Bone marrow (tissue), 2 donors: ENCODE measurements around the gene C13orf46.

ENCODE experiments used
- DNase-seq, 2 donors: peaks; one replicate each; lab custom pipeline; 2025; lab: John Stamatoyannopoulos, UW

The C13orf46 gene

DNA sequence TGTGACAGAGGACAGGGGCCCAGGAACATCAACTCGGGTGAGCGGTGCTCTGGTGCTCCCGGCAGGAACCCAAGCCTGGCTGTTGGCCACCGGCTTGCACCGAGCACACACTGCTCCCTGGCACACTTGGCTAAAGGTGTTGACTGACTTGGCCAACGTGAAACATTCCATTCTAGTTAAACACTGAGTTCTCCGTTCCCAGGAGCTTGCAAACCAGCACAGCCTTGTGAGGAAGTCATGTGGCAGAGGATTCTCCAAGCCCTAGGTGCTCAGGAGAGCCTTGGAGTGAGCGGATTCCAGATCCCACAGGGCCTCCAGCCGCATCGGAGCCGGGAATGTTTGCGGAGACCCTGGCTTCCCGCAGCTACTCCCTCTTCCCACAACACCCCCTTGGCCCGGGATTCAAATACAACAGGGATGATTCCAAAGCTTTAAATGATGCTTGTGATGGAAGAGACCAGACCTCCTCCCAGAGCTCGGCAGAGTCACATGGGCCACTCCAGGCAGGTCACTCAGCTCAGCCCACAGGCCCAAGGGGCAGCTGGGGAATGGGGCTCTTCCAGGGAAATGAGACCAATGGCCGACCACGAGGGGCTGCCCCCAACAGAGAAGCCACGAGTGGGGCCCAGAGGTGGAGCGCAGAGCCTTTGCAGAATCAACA, 2.9 kb downstream of the C13orf46 start:
- no peak for DNase-seq

DNA sequence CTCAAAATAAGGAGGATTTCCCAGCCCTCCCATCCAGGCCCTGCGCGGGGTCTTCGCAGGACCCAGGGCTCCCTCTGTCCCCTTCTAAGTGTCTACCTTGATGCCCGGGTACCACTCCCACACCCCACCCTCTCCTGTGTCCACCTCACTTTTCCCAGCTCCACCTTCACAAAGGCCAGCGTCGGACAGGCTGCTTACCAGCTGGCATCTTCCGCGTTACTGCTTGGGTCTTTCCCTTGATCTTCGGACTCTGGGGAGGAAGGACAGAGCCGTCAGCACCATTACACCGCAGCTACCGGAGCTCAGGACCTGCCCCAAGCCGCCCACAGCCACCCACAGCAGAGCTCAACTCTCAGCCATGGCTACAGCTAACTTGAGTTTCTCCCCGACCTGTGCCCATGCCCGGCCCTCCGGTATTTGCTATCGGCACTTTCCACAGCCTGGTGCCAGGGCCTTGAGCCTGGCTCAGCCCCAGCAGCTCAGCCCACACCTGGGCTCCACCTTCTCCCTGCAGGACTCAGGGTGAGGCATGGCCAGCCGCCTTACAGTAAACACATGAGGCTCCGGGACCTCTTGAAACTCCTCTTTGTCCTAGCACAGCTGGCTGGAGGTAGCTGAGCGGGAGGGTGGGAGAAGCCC, 3.8 kb downstream of the C13orf46 start:
- DNase-seq, result no peak

DNA sequence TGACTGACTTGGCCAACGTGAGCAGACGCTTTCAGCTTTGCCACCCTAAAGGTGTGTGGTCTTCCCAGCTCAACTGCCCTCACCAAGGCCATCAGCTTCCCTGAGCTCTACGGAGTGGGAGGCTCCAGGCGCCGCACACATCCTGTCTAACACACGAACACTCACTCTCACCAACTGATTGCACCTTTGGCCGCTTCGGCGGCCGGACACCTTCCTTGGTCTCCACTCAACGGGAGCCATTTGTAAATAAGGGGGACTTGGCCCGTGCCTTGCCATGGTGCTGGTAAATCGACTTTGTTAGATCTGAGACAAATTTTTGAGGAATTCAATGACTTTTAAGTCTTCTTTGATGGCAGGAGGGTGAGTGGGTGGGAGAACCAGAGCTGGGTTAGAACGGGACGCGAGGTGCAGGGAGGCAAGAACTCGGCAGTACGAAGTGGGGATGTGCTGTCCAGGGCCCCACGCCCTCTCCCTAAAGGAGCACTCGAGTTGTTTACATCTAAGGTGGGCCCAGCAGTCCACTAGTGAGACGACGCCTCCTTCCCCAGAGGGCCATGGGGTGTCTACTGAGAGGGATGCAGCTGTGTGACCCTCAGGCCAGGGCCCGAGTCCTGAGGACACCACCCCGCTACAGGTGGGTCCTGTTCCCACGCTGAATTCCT, 4.4 kb downstream of the C13orf46 start:
- DNase-seq, result no peak

DNA sequence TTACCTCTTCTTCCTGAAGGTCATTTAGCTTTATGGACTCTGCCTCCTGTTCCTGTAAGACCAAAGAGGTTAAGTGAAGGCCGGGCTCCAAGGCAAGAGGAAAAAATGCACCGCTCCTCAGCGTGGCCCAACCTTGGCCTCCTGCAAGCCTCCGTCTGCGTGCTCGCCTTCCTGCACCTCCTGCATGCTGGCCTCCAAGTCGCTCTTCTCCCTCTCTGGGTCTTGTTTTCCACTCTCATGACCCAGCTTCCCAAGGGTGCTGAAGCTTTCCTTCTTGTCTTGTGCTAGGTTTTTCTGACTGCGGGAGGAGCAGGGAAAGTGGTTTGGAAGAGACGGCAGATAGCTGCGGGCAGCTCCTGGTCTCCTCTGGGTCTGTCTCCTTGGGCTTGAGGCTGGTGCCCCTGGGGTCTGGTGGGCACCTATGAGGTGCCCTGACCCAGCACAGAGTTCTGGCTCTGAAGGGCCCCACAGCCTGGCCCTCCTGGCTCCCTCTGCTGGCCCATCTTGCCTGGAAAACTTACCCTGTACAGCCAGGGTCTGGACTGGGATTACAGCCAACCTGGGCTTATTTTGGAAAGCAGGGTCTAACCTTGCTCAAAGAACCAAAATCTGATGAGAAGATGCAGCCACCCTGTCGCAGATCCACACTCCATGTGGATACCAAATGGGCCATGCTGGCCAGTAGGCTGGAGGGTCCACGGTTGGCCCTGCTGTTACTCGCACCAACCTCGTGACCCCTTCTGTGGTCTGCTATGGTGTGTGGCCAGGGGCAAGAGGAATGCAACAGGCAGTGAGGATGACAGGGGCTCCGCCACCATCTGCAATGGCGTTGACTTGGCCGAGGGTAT, 5.2 kb downstream of the C13orf46 start:
- no peak for DNase-seq

DNA sequence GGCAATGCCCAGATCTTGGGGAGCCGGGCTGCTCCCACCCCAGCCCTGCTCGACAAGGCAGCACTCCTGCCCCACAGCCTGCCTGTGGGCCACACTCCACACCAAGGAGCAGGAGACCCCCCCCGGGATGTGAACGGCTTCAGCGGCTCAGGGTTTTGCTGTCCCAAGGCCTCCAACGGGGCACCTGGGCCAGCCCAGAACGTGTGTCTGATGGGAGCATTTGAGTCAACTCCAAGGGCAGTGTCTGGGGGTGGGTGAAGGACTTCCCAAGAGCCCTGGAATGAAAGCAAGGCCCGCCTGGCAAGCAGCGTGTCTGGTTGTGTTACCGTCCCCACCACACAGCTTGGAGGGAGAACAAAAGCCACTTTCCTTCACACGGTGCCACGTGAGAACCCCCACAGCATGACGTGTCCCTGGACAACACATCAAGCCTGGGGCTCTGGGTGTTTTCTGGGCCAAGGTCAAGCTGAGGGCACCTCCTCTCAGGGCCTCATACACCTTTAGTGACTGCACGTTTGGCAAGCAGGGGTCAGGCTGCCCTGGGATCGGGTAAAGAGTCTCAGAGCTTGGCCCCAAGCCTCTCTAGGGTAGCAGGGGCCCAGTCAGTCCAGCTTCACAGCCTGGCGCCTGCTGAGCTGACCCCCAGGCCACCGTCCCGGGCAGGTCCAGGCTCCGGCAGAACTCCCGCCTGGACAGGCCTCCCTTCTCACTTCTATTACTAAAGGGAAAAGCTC, 6.0 kb downstream of the C13orf46 start:
- DNase-seq, result no peak

DNA sequence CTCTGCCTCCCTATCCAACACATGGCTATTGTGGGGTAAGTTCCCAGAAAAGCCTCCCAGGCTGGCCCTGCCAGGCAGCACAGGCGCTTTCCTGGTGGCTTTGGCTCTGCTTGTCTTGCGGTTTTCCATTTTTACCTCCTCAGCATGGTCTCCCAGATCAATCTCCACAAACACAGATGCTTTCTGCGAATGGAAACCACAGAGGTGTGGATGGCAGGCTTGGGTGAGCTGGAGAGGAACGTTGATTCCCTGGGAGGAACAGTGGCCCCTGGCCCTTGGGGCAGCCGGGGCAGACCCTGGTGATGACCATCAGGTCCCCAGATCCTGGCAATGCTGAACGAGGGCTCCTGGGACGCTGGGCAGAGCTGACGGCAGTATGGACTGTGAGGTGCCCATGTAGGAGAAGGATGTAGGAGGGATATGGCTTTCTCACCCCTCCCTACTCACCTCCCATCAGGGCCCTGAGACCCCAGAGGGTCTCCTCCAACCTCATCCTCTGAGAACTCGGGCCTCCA, 6.6 kb downstream of the C13orf46 start:
- no peak for DNase-seq

DNA sequence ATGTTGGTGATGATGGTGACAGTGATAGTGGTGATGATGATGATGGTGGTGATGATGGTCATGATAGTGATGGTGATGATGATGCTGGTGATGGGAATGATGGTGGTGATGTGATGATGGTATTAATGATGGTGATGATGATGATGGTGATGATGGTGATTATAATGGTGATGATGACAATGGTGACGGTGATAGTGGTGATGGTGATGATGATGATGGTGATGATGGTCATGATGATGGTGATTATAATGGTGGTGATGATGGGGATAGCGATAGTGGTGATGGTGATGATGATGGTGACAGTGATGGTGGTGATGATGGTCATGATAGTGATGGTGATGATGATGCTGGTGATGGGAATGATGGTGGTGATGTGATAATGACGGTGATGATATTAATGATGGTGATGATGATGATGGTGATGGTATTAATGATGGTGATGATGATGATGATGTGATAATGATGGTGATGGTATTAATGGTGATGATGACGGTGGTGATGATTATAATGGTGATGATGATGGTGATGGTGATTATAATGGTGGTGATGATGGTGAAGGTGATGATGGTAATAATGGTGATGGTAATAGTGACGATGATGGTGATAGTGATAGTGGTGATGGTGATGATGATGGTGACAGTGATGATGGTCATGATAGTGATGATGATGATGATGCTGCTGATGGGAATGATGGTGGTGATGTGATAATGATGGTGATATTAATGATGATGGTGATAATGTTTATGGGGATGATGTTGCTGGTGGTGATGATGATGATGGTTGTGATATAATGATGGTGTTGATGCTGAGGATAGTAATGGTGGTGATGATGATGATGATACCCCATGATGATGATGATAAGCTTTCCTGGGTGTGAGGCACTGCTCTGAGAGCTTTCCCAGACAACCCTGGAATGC, 7.7 kb downstream of the C13orf46 start:
- no peak for DNase-seq

DNA sequence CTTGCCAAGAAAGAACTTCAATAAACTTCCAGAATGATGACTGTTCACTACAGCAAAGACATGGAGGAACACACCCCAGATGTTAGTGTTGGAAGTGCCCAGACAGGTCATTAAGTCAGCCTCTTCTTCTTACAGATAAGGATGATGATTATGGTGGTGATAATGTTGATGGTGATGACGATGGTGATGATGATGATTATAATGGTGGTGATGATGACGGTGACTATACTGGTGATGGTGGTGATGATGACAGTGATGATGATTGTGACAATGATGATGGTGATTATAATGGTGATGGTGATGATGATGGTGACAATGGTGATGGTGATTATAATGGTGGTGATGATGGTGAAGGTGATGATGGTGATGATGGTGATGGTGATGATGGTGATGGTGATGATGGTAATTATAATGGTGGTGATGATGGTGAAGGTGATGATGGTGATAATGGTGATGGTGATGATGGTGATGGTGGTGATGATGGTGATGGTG, 8.4 kb downstream of the C13orf46 start:
- DNase-seq, result no peak

DNA sequence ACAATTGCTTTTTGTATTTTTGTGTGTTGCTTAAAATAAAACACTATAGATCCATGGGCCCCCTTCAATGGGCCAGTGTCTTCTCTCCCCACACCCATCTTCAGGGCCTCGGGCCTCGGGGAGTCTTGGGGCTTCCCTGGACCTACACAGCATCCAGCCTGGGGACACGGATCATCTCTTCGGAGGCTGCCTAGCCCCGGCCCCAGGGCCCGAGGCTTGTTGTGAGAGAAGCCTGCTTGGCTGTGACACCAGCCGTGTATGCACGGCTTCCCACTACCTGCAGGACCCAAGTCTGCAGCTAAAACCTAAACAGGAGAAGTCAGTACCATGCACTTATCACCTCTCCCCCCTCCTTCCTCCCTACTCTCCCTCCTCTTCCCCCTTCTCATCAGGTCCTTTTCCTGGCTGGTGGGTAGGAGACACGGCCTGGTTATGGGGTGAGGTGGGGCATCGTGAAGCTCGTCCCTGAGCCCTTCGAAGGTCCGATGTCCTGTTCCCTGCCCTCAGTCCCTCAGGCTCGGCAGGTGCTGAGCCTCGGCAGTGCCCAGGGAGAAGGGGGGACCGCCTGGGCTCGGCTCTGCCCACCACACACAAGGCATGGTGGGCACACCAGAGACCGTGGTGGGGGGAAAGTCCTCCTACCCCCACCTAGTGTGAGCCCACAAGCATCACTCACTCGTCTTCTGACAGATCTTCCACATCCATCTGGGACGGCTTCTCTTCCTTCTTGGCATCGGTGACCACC, 9.5 kb downstream of the C13orf46 start:
- DNase-seq, result no peak

DNA sequence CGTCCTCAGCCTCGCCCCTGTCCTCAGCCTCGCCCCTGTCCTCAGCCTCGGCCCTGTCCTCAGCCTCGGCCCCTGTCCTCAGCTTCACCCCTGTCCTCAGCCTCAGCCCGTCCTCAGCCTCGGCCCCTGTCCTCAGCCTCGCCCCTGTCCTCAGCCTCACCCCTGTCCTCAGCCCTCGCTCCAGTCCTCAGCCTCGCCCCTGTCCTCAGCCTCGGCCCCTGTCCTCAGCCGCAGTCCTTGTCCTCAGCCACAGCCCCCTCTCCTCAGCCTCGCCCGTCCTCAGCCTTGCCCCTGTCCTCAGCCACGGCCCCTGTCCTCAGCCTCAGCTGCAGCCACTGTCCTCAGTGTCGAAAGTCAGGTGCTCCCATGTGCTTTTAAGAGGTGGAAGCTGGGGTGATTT, 10.5 kb downstream of the C13orf46 start:
- DNase-seq, result no peak

DNA sequence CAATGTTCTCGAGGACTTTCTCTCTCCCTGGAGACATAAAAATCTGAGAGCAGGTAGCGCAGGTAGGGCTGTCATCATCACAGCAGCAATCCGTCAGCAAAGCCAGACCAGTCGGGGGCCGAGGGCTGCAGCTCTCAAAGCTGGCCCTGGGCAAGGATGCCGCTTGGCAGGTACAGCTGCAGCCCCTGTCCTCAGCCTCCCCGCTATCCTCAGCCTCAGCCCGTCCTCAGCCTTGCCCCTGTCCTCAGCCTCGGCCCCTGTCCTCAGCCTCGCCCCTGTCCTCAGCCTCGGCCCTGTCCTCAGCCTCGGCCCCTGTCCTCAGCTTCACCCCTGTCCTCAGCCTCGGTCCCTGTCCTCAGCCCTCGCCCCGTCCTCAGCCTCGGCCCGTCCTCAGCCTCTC, 10.9 kb downstream of the C13orf46 start:
- no peak for DNase-seq

DNA sequence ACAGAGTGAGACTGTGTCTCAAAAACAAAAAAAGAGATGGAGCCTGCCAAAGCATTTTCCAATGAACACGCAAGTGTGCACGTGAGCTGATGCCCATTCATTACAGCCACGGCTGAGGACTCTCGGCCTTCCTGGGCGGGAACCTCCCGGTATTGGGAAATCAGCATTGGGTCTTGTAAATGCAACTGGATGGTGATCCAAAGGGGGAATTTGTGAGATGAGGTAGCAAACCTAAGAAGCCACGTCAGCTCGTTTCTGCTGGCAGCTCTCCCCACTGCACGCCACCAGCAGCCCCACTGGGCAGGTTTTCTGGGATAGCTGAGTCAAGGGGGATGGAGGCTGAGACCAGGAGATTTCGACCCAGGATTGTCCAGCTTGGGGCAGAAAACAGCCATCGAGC, 11.5 kb downstream of the C13orf46 start:
- DNase-seq, result no peak

DNA sequence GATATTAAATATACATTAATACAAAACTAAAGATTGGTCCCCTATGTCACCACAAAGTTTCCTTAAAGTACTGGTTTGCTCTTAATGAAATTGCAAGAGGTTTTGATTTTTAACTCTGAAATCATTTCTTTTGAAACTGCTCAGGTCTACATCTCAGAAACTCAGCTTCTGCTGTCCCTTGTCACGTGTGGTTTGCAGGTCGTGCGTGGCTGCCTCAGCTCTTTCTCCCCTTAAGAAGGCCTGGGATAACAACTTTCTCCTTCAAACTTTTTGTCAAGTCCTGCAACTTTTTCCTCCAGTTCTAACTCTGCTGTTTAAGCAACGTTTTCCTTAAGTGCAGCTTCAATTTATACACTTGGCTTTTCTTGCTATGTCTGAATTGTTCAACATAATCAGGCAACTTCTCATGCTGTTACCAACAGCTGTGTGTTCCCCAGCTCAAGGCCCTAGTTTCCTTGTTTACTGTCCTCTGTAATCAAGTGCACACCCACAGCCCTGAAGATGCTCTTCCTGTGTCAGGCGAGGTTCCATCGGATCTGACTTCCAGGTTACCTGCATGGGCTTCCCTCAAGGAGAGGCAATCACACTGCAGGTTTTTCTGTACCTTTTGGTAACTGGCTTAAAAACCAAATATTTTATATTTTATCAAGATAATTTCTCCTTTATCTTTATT, 13.5 kb downstream of the C13orf46 start:
- DNase-seq, result no peak

DNA sequence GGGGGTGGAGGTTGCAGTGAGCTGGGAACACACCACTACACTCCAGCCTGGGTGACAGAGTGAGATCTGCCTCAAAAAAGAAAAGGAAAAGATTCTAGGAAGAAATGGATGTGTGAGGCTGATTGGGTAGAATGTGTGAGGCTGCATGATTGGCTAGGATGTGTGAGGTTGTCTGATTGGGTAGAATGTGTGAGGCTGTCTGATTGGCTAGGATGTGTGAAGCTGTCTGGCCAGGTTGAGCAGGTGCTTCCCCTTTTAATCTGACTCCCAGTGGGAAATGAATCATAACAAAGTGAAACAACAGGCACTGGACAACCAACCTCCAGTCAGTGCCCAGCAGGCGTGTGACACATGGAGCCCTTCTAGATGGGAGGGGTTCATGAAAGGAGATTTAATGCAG, 14.7 kb downstream of the C13orf46 start:
- DNase-seq, result no peak

DNA sequence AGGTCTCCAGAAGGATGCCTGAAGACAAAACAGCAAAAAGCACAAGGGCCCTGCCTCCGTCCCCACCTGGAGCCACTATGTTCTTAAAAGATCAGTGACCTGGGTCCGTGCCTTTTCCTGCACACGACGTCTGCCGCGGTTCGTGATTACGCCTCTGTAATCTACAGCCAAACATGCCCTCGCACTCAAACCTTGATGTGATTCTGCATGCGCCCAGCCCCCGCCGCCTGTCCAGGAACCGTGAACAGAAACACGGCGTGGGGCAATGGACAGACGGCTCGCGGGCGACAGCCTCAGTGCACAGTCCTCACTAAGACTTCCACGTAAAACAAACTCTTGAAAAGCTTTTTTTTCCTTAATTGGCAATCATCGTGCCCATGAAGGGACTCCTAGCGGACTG, 15.5 kb downstream of the C13orf46 start:
- DNase-seq, result no peak

DNA sequence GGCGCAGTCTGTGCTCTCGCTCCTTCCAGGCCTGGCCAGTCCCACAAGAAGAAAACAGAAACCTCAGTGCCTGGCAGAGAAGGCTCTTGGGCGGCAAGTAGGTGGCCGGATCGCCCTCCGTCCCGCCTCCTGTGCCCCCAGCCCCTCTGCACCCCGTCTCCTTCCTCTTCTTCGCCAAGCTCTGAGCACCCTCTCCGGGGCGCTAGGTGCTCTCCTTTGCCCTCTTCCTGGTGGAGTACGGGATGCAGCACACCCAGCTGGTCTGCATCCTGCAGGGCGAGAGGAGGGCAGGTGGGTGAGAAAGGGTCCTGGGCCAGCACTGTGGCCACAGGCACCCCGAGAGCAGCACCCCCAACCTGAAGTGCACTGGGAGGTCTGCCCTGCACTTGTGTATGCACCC, 17.3 kb downstream of the C13orf46 start:
- DNase-seq, result no peak

DNA sequence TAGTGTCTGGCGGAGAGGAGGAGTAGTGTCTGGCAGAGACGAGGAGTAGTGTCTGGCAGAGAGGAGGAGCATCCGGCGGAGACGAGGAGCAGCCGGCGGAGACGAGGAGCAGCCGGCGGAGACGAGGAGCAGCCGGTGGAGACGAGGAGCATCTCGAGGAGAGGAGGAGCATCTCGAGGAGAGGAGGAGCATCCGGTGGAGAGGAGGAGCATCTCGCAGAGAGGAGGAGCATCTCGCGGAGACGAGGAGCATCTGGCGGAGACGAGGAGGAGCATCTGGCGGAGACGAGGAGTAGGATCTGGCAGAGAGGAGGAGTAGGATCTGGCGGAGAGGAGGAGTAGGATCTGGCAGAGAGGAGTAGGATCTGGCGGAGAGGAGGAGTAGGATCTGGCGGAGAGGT, 18.2 kb downstream of the C13orf46 start:
- DNase-seq, result no peak

DNA sequence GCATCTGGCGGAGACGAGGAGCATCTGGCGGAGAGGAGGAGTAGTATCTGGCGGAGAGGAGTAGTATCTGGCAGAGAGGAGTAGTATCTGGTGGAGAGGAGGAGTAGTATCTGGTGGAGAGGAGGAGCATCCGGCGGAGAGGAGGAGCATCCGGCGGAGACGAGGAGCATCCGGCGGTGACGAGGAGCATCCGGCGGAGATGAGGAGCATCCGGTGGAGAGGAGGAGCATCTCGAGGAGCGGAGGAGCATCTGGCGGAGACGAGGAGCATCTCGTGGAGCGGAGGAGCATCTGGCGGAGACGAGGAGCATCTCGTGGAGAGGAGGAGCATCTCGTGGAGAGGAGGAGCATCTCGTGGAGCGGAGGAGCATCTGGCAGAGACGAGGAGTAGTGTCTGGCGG, 18.6 kb downstream of the C13orf46 start:
- DNase-seq, result no peak
